ENCODE results near the gene PLEKHG3. TPM values are rescaled to one million over a fixed set of nuclear protein-coding genes. Genes with fewer than 3 reads are reported as not detected.
A peak's percentile ranks its signal among the peaks of the same experiment; 100 is the strongest.

Gene PLEKHG3
- total RNA-seq, 3 donors from 2014 or later, result 18.7 to 31.5 (median 30.3) TPM

DNA sequence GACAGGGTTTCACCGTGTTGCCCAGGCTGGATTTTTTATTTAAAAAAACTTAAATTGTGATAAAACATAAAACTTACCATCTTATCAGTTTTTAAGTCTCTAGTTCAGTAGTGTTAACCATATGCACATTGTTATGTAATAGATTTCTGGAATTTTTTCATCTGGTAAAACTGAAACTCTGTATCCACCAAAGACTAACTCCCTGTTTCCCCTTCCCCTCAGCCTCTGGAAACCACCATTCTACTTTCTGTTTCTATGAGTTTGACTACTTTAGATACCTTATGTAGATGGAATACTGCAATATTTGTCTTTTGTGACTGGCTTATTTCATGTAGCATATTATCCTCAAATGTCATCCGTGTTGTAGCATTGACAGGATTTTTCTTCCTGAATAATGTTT is 12.8 kb upstream of the PLEKHG3 start:
- DNase-seq (ENCODE audit: low spot score in 2 of 2), result no peak
- H3K27me3 ChIP-seq, result no peaks in the 10 kb centered on the region
- no peak overlapping the region for H3K4me3 ChIP-seq
- TF ChIP-seq, protein P1, sequence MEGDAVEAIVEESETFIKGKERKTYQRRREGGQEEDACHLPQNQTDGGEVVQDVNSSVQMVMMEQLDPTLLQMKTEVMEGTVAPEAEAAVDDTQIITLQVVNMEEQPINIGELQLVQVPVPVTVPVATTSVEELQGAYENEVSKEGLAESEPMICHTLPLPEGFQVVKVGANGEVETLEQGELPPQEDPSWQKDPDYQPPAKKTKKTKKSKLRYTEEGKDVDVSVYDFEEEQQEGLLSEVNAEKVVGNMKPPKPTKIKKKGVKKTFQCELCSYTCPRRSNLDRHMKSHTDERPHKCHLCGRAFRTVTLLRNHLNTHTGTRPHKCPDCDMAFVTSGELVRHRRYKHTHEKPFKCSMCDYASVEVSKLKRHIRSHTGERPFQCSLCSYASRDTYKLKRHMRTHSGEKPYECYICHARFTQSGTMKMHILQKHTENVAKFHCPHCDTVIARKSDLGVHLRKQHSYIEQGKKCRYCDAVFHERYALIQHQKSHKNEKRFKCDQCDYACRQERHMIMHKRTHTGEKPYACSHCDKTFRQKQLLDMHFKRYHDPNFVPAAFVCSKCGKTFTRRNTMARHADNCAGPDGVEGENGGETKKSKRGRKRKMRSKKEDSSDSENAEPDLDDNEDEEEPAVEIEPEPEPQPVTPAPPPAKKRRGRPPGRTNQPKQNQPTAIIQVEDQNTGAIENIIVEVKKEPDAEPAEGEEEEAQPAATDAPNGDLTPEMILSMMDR (IDR thresholded peaks at IDR 0.05), result no peak
- TF ChIP-seq POLR2A (IDR thresholded peaks at IDR 0.05) (no peak), POLR2AphosphoS5 (IDR thresholded peaks at IDR 0.05) (no peak)
- no peaks in the 10 kb centered on the region for H3K4me1 ChIP-seq
- no peaks in the 10 kb centered on the region for H3K36me3 ChIP-seq
- intact Hi-C loops (cut with DNase I; ENCODE audit: low total_unique reads), result loop anchor here (5.0 kb wide), 1 partner anchor 1089 kb away; no protein-coding TSS in a partner anchor
- H3K9me3 ChIP-seq, result no peaks in the 10 kb centered on the region
- no peak overlapping the region for H3K27ac ChIP-seq

DNA sequence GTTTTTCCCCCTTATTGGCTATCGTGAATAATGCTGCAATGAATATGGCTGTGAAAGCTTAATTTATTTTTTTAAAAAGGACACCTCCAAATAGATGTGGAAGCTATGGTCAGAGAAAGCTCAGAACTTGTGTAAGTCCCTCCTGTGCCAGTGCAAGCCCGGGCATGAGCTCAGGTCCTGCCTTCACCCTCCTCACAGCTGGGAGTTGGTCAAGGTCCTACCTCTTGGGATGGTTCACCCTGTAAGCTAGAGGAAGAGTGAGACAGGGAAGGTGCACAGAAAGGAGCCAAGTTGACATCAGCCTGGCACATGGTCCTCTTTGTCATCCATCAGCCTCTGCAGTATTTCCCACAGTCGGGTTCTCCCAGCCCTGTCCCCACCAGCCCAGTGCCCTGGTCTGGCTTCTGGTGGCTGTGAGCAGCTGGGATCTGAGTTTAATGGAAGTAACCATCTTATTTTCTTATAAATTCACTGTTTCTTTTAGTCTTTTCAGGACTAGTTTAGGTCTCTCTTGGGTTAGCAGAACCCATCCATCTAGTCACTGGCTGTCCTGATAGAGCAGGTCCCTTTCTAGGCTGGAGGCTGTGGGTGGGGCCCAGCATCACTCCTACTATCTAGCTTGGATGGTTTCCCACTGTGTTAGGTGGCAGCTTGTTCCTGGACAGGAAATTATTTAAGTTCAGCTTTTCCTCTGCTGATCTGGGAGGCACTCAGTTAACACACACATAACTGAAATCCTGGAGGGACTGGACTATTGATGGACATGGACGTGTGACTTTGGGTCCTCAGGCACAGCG is 11.8 kb upstream of the PLEKHG3 start:
- peak in 1 of 2 donors; percentile 11 for DNase-seq (ENCODE audit: low spot score in 2 of 2)
- Histone ChIP-seq H3K36me3 (no peaks in the 10 kb centered on the region), H3K4me3 (no peak overlapping the region), H3K27me3 (no peaks in the 10 kb centered on the region), H3K9me3 (no peaks in the 10 kb centered on the region), H3K4me1 (no peaks in the 10 kb centered on the region), H3K27ac (no peak overlapping the region)
- intact Hi-C loops (cut with DNase I; ENCODE audit: low total_unique reads), result loop anchor here (5.0 kb wide), 1 partner anchor 1090 kb away; no protein-coding TSS in a partner anchor
- TF ChIP-seq, protein P1 (IDR thresholded peaks at IDR 0.05), result no peak
- TF ChIP-seq POLR2A (IDR thresholded peaks at IDR 0.05) (no peak), POLR2AphosphoS5 (IDR thresholded peaks at IDR 0.05) (no peak)

GRCh38 chr14:64692986-64693809 is 11.0 kb upstream of the PLEKHG3 start:
- Histone ChIP-seq H3K36me3 (no peaks in the 10 kb centered on the region), H3K4me1 (no peaks in the 10 kb centered on the region), H3K27me3 (no peaks in the 10 kb centered on the region), H3K9me3 (no peaks in the 10 kb centered on the region), H3K4me3 (no peak overlapping the region), H3K27ac (no peak overlapping the region)
- peak in 1 of 2 donors; percentile 7 for DNase-seq (ENCODE audit: low spot score in 2 of 2)
- intact Hi-C loops (cut with DNase I; ENCODE audit: low total_unique reads), result loop anchor here (5.0 kb wide), 1 partner anchor 1091 kb away; no protein-coding TSS in a partner anchor
- TF ChIP-seq POLR2A (IDR thresholded peaks at IDR 0.05) (no peak), POLR2AphosphoS5 (IDR thresholded peaks at IDR 0.05) (no peak)
- TF ChIP-seq, protein P1 (IDR thresholded peaks at IDR 0.05), result no peak

- Histone ChIP-seq H3K4me3 (no peak overlapping the region), H3K4me1 (no peaks in the 10 kb centered on the region), H3K27ac (no peak overlapping the region), H3K9me3 (no peaks in the 10 kb centered on the region), H3K27me3 (no peaks in the 10 kb centered on the region), H3K36me3 (no peaks in the 10 kb centered on the region)
- TF ChIP-seq POLR2A (IDR thresholded peaks at IDR 0.05) (no peak), POLR2AphosphoS5 (IDR thresholded peaks at IDR 0.05) (no peak)
- TF ChIP-seq, protein P1 (IDR thresholded peaks at IDR 0.05), result no peak
- intact Hi-C loops (cut with DNase I; ENCODE audit: low total_unique reads), result loop anchor here (5.0 kb wide), 1 partner anchor 1091 kb away; no protein-coding TSS in a partner anchor
- no peak for DNase-seq (ENCODE audit: low spot score in 2 of 2)
Observed at GRCh38 chr14:64693810-64694165, 10.4 kb upstream of the PLEKHG3 start.
